Measurements from ENCODE around the gene DPEP2. TPM values are rescaled to one million over a fixed set of nuclear protein-coding genes. Genes with fewer than 3 reads are reported as not detected.

The DPEP2 gene
- total and polyA plus RNA-seq, 2 of the 13 experiments (the other 11 are each of a cell fraction or from before 2014, with no cell fraction given) = 0.18 TPM; not detected in 1

DNA sequence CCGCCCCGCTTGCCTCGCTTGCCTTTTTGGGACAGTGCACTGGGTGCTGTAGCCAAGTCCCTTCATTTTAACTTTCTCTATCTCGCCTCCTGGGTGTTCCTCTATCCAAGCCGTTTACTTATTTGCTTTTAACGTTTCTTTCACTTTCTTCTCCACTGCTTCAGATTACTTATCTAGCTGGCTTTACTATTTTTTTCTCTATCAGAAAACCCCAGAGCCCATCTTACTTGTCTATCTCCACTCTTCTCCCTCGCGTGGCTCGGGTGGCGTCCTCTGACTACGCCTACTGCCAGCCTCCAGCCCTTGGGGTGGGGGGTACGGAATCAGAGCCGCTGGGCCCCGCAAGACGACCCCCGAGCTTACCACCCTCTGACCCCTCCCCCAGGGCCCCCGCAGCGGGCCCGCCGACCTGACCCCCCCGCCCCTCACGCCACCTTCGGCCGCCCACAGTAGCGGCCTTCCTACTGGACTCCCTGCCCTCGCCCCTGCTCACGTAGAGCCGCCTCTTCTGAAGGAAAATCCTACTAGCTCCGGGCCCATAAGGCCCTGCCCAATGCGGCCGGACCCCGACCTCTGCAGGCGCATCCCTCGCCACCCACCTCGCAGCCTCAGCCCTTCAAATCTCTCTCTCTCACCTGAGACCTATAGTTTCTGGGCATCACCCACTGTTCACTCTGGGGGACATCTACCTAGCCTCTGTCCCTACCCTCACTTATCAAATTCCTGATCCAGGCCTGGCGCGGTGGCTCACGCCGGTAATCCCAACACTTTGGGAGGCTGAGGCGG is 29.8 kb downstream of the DPEP2 start (continued):
- TF ChIP-seq ATF3 (CRISPR knock-in tag; IDR thresholded peaks at IDR 0.05) (peak; percentile 27; the same call in 1 of the 2 replicates), ZNF674 (CRISPR knock-in tag; IDR thresholded peaks at IDR 0.05; ENCODE audit: low read depth) (0 out of 2 replicates have a peak, but pooled peaks have one; percentile 18), ZNF572 (CRISPR knock-in tag; IDR thresholded peaks at IDR 0.05) (peak; percentile 87; the same call in 1 of the 2 replicates), ZNF230 (CRISPR knock-in tag; IDR thresholded peaks at IDR 0.05) (peak; percentile 4), HNF1B (CRISPR knock-in tag; IDR thresholded peaks at IDR 0.05) (0 out of 2 replicates have a peak, but pooled peaks have one; percentile 3), ZFX (CRISPR knock-in tag; IDR thresholded peaks at IDR 0.05; ENCODE audit: low read depth) (peak; percentile 83), POLR2A (IDR thresholded peaks at IDR 0.05; ENCODE audit: insufficient read depth in 1 of 2, low read depth in 2 of 2, low read length in 2 of 2) (peak in 1 of 2 experiments; percentile 72; a peak in 1 of 4 replicates), ZNF451 (CRISPR knock-in tag; IDR thresholded peaks at IDR 0.05) (no peak), ZNF329 (CRISPR knock-in tag; IDR thresholded peaks at IDR 0.05; ENCODE audit: low read depth) (0 out of 2 replicates have a peak, but pooled peaks have one; percentile 14), ZNF788 (CRISPR knock-in tag; IDR thresholded peaks at IDR 0.05; ENCODE audit: borderline replicate concordance) (0 out of 2 replicates have a peak, but pooled peaks have one; percentile 39), LCORL (IDR thresholded peaks at IDR 0.05) (no peak), LCORL (CRISPR knock-in tag; IDR thresholded peaks at IDR 0.05) (peak; percentile 69; the same call in 1 of the 2 replicates), HDAC2 (CRISPR knock-in tag; IDR thresholded peaks at IDR 0.05) (0 out of 2 replicates have a peak, but pooled peaks have one; percentile 46), PITX1 (CRISPR knock-in tag; IDR thresholded peaks at IDR 0.05) (peak; percentile 73), EZH2 (conservative IDR thresholded peaks at IDR 0.05; ENCODE audit: low read depth, low read length) (no peak), TBX2 (CRISPR knock-in tag; IDR thresholded peaks at IDR 0.05; ENCODE audit: borderline replicate concordance) (peak; percentile 41; the same call in 1 of the 2 replicates), RBFOX2 (IDR thresholded peaks at IDR 0.05; ENCODE audit: low read depth, low read length) (no peak), ZSCAN25 (CRISPR knock-in tag; IDR thresholded peaks at IDR 0.05) (peak; percentile 90; the same call in 1 of the 2 replicates), HBP1 (CRISPR knock-in tag; IDR thresholded peaks at IDR 0.05; ENCODE audit: low read depth) (peak; percentile 79), KAT8 (CRISPR knock-in tag; IDR thresholded peaks at IDR 0.05) (0 out of 2 replicates have a peak, but pooled peaks have one; percentile 47), TAF1 (CRISPR knock-in tag; IDR thresholded peaks at IDR 0.05) (peak; percentile 52; the same call in 1 of the 2 replicates), SRY (CRISPR knock-in tag; IDR thresholded peaks at IDR 0.05) (peak; percentile 10; the same call in 1 of the 2 replicates), SMAD9 (CRISPR knock-in tag; IDR thresholded peaks at IDR 0.05) (no peak), SNAPC2 (CRISPR knock-in tag; IDR thresholded peaks at IDR 0.05) (0 out of 2 replicates have a peak, but pooled peaks have one; percentile 43)

Data from HepG2 (cell line).